A673 (cell line): ENCODE results near the gene GYS1. TPM values are rescaled to one million over a fixed set of nuclear protein-coding genes. Genes with fewer than 3 reads are reported as not detected.
A peak's percentile ranks its signal among the peaks of the same experiment; 100 is the strongest.

Source experiments
- BruUV-seq: library from RNA; stranded (reverse); fragments of 400-500 nt; replicated peaks from 2 replicates; lab custom pipeline; 2021; lab: Mats Ljungman, UMichigan
- CTCF ChIA-PET: fragments of 300-600 bp; sonication (Branson Sonifier 250); formaldehyde crosslinking; loops from one replicate; lab custom pipeline; 2022; ENCODE audit warnings: antibody characterized with exemption; lab: Charles Lee
- POLR2A ChIA-PET: fragments of 300-600 bp; sonication (Branson Sonifier 250); formaldehyde crosslinking; loops from one replicate; lab custom pipeline; 2022; ENCODE audit warnings: antibody characterized with exemption; ENCODE audit not compliant: low non-redundant PET; lab: Charles Lee
- DNase-seq: peaks from one replicate; pipeline ENCODE4 v3.0.0-alpha.2; 2015; ENCODE audit warnings: low spot score
- H3K27ac ChIP-seq: fragments of 200-600 bp; sonication (generic); 2 replicates; pipeline ENCODE4 v1.5.1; 2016; ENCODE audit warnings: mixed run types, low read depth, mild to moderate bottlenecking, mixed read lengths, antibody characterized with exemption, low read length; ENCODE audit not compliant: poor library complexity, severe bottlenecking
- H3K27me3 ChIP-seq: fragments of 200-600 bp; sonication (generic); replicated peaks from 2 replicates; pipeline ENCODE4 v1.6.1; 2017; ENCODE audit warnings: mixed run types, low read depth, mild to moderate bottlenecking, mixed read lengths, antibody characterized with exemption, low read length; ENCODE audit not compliant: insufficient read depth, poor library complexity
- H3K36me3 ChIP-seq: fragments of 200-600 bp; sonication (generic); 2 replicates; pipeline ENCODE4 v1.6.1; 2016; ENCODE audit warnings: mixed run types, mild to moderate bottlenecking, mixed read lengths, antibody characterized with exemption, low read length; ENCODE audit not compliant: insufficient read depth, poor library complexity, severe bottlenecking
- H3K4me1 ChIP-seq: fragments of 200-600 bp; sonication (generic); 2 replicates; pipeline ENCODE4 v1.6.1; 2017; ENCODE audit warnings: mixed run types, mild to moderate bottlenecking, mixed read lengths, antibody characterized with exemption, low read length; ENCODE audit not compliant: insufficient read depth, poor library complexity, severe bottlenecking
- H3K4me3 ChIP-seq: fragments of 200-600 bp; sonication (generic); 2 replicates; pipeline ENCODE4 v1.5.1; 2016; ENCODE audit warnings: low read depth, mixed run types, mild to moderate bottlenecking, mixed read lengths, low read length; ENCODE audit not compliant: poor library complexity, severe bottlenecking
- H3K9me3 ChIP-seq: fragments of 200-600 bp; sonication (generic); 2 replicates; pipeline ENCODE4 v1.6.1; 2016; ENCODE audit warnings: mixed run types, low read depth, mild to moderate bottlenecking, mixed read lengths, antibody characterized with exemption, low read length; ENCODE audit not compliant: poor library complexity, severe bottlenecking
- EZH2 ChIP-seq: fragments of 200-600 bp; sonication (generic); IDR thresholded peaks from 2 replicates; pipeline ENCODE4 v1.6.1; 2017; ENCODE audit warnings: borderline replicate concordance, low read depth, mild to moderate bottlenecking, mixed read lengths, antibody characterized with exemption, low read length; ENCODE audit not compliant: poor library complexity, severe bottlenecking
- intact Hi-C: fragments of 100-400 bp; cut with micrococcal nuclease; formaldehyde crosslinking; loops from one replicate; pipeline ENCODE4 v1.10.0; 2022; ENCODE audit not compliant: unreplicated experiment
- total RNA-seq: library from RNA; stranded (reverse); gene quantifications from 2 replicates; pipeline ENCODE4 v1.2.3, GENCODE V29; 2021
- TF ChIP-seq, protein P1 (sequence below): fragments of 300-800, 200-600 bp; sonication (generic); conservative IDR thresholded peaks from 2 replicates; pipeline ENCODE4 v1.5.1; 2017; ENCODE audit warnings: low read depth, mild to moderate bottlenecking, antibody characterized with exemption, low read length, moderate library complexity, mixed read lengths

GYS1 gene
- total RNA-seq, 1 experiment from 2014 or later, result 57.0 TPM

DNA sequence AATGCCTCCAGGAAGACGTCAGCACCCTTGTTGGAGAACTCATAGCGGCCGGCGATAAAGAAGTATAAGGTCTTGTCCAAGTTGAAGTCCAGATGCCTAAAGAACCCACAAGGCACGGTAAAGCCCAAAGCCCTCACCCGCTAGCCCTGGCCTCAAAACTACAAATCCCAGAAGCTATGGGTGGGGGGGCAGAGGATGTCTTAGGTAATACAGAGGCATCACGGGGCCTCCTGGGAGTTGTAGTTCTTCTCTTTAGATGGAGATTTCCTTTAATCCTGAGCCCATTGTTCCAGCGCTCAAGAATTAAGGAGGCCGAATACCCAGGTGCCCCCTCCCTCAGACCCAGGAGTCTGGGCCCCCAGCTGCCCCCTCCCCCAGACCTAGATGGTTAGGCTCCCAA lies 10.8 kb downstream of the GYS1 start:
- intact Hi-C loops, result no loop called here
- Histone ChIP-seq H3K36me3 (peaks cover 44% of the 10 kb centered on the region), H3K4me1 (no peaks in the 10 kb centered on the region), H3K4me3 (no peak overlapping the region), H3K27me3 (no peaks in the 10 kb centered on the region), H3K9me3 (no peaks in the 10 kb centered on the region), H3K27ac (no peak overlapping the region)
- ChIA-PET CTCF (interaction anchor here (1.2 to 1.8 kb wide), 2 partner anchors 11 to 15 kb away, joined by 3 to 5 read pairs; partner anchors contain the start of genes GYS1 and RUVBL2), POLR2A (no interaction called here)
- no peak for DNase-seq
- TF ChIP-seq, protein P1, sequence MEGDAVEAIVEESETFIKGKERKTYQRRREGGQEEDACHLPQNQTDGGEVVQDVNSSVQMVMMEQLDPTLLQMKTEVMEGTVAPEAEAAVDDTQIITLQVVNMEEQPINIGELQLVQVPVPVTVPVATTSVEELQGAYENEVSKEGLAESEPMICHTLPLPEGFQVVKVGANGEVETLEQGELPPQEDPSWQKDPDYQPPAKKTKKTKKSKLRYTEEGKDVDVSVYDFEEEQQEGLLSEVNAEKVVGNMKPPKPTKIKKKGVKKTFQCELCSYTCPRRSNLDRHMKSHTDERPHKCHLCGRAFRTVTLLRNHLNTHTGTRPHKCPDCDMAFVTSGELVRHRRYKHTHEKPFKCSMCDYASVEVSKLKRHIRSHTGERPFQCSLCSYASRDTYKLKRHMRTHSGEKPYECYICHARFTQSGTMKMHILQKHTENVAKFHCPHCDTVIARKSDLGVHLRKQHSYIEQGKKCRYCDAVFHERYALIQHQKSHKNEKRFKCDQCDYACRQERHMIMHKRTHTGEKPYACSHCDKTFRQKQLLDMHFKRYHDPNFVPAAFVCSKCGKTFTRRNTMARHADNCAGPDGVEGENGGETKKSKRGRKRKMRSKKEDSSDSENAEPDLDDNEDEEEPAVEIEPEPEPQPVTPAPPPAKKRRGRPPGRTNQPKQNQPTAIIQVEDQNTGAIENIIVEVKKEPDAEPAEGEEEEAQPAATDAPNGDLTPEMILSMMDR, result no peak
- no peak for TF ChIP-seq EZH2
- BruUV-seq, result no TSS peak

DNA sequence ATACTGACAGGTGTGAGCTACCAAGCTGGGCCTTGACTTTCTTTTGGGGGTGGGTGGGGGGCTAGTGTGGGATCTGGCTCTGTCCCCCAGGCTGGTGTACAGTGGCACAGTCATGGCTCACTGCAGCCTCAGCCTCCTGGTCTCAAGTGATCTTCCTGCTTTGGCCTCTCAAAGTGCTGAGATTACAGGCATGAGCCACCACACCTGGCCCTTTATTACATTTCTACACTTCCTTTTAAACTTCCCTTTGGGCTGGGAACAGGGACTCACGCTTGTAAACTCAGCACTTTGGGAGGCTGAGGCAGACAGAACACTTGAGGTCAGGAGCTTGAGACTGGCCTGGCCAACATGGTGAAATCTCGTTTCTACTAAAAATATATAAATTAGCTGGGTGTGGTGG lies 16.0 kb downstream of the GYS1 start:
- Histone ChIP-seq H3K36me3 (peaks cover 26% of the 10 kb centered on the region), H3K4me1 (no peaks in the 10 kb centered on the region), H3K9me3 (no peaks in the 10 kb centered on the region), H3K4me3 (no peak overlapping the region), H3K27me3 (no peaks in the 10 kb centered on the region), H3K27ac (no peak overlapping the region)
- DNase-seq, result no peak
- CTCF ChIA-PET, result no interaction called here
- no peak for TF ChIP-seq EZH2
- TF ChIP-seq, protein P1, result no peak
- BruUV-seq, result no TSS peak
- intact Hi-C loops, result no loop called here
- POLR2A ChIA-PET, result no interaction called here

DNA sequence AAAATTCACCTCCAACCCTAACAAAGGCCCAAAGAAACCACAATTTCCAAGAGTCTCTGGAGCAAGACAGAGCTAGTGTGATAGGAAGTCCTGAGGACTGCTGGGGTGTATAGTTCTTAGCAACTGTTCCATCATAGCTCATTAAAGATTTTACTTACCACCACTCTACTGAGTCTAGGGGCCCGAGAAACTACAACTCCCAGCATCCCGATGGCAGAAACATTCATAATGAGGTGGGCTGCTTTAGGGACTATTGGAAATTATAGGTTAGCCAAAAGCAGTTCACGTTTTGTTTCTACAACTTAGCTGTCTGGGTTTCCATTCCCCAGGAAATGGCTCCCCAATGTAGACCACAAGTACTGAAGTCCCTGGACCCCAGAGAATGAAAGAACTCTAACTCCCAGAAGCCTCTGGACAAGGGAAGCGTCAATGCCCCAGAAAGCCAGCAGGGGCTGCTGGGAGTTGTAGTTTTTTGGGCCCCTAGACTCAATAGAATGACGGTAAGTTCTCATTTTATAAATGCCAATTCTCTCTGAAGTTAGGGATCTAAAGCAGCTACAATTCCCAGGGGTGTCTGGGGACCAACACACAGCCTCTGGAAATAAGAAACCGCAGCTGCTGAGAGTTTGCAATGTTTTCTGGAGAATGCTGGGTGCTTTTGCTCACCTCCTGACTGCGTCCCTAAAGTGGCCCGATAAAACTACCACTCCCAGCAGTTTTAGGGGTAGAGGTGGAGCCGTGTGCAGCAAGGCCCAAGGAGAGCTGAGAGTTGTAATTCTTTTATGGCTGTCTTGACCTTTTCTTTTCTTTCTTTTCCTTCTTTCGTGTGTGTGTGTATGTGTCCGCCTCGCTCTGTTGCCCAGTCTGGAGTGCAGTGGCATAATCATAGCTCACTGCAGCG lies 16.9 kb downstream of the GYS1 start:
- POLR2A ChIA-PET, result no interaction called here
- no peak overlapping the region for H3K27ac ChIP-seq
- CTCF ChIA-PET, result interaction anchor here (0.7 kb wide), 1 partner anchor 134 kb away, joined by 7 read pairs; no protein-coding TSS in a partner anchor
- H3K27me3 ChIP-seq, result no peaks in the 10 kb centered on the region
- H3K4me1 ChIP-seq, result no peaks in the 10 kb centered on the region
- H3K36me3 ChIP-seq, result peaks cover 25% of the 10 kb centered on the region
- intact Hi-C loops, result no loop called here
- TF ChIP-seq EZH2, result no peak
- TF ChIP-seq, protein P1, result no peak
- no peaks in the 10 kb centered on the region for H3K9me3 ChIP-seq
- H3K4me3 ChIP-seq, result no peak overlapping the region
- peak; percentile 76 for DNase-seq
- BruUV-seq, result no TSS peak
